ENCODE data around the gene AEBP1.
A peak's percentile ranks its signal among the peaks of the same experiment; 100 is the strongest.

The AEBP1 gene

DNA sequence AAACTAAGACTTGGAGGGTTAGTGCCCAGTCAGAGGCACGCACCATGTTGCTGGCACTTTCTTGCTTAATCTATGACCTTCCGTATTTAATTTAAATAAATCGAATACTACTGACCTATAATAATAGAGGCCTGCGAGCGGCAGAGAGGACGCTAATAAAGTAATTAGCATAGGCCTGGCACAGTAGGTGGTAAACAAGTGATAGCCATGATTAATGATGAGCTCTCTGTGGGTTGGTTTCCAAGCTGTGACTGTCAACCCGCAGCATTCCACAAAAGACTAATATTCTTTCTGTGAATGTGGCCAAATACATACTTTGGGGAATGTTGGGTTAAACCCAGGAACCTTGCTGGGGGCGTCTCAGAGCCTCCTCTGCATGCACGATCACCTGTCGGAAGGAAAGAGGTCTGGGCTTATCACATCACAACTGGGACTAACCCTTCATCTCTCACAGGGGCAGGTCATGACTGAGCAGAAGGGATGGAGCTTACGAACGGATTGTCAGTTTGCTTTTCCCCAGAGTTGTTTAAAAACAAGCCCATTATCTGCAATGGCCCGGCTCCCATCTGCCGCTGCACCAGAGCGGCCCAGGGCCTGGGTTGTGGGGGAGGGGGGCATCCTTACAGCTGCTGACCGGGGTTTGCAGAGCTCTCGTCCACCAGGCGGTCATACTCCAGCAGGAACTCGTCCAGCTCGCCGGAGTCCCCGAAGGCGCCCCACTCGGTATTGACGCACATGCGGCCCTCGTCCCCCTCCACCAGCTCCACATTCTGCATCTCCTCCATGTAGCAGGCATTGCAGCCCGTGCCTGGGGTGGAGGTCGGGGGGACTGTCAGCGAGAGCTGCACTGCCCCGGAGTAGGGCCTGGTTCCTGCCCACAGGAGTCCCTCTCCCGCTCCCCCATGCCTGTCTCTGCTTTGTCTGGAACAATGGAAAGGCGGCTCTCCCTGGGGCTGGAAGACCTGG lies 43.2 kb downstream of the AEBP1 start:
- Histone ChIP-seq H3K9ac (ENCODE audit: low read length) (no peak overlapping the region), H3K27me3 (ENCODE audit: insufficient read depth, low read length, poor library complexity) (no peaks in the 10 kb centered on the region), H3K4me3 (ENCODE audit: low read length) (no peak overlapping the region), H3K4me2 (ENCODE audit: low read length) (no peak overlapping the region), H2BK5ac (ENCODE audit: low read length) (no peak overlapping the region), H3K79me2 (ENCODE audit: control insufficient read depth, insufficient read depth, low read length) (no peaks in the 10 kb centered on the region), H3K79me1 (ENCODE audit: low read length) (no peaks in the 10 kb centered on the region), H2AK5ac (ENCODE audit: low read length) (no peak overlapping the region), H3K56ac (ENCODE audit: low read length) (no peak overlapping the region), H3K36me3 (ENCODE audit: control insufficient read depth, insufficient read depth, low read length) (no peaks in the 10 kb centered on the region), H3K23ac (ENCODE audit: low read length) (no peak overlapping the region), H2BK15ac (replicated peaks; ENCODE audit: low read depth) (no peak overlapping the region), H3K18ac (ENCODE audit: low read length) (no peak overlapping the region), H2BK120ac (ENCODE audit: low read depth, low read length) (no peak overlapping the region), H4K5ac (ENCODE audit: low read length) (no peak overlapping the region), H3K4ac (ENCODE audit: low read depth, low read length) (no peak overlapping the region), H3K4me1 (ENCODE audit: control insufficient read depth, low read depth, low read length) (no peaks in the 10 kb centered on the region), H3K27ac (ENCODE audit: low read depth, low read length) (no peak overlapping the region), H4K8ac (ENCODE audit: low read depth, low read length) (no peak overlapping the region)
- no CpG with 5 or more reads among the region's 33 CpGs for WGBS (ENCODE audit: extremely low coverage, insufficient coverage, low lambda C conversion rate)
- DNase-seq = peak; percentile 35

DNA sequence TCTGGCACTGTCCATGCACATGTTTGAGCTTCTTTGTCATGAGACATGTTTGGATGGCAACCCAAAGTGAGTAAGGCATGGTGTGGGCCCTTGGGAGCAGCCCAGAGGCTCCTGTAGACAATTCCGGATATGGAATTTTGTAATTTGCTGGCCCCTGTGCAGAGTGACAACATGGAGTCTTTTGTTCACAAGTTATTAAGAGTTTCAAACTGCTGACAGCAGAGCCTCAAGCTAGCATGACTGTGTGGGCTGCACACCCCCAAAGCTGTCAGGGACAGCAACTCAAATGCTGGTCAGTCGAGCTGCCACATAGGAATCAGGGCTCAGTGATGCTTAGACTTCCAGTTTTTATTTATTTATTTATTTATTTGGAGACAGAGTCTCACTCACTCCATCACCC lies 44.0 kb downstream of the AEBP1 start:
- Histone ChIP-seq H3K4me1 (ENCODE audit: control insufficient read depth, low read depth, low read length) (no peaks in the 10 kb centered on the region), H3K4ac (ENCODE audit: low read depth, low read length) (no peak overlapping the region), H2BK5ac (ENCODE audit: low read length) (no peak overlapping the region), H3K56ac (ENCODE audit: low read length) (no peak overlapping the region), H3K23ac (ENCODE audit: low read length) (no peak overlapping the region), H3K4me2 (ENCODE audit: low read length) (no peak overlapping the region), H3K79me2 (ENCODE audit: control insufficient read depth, insufficient read depth, low read length) (no peaks in the 10 kb centered on the region), H2BK120ac (ENCODE audit: low read depth, low read length) (no peak overlapping the region), H3K4me3 (ENCODE audit: low read length) (no peak overlapping the region), H2AK5ac (ENCODE audit: low read length) (no peak overlapping the region), H2BK15ac (replicated peaks; ENCODE audit: low read depth) (no peak overlapping the region), H3K79me1 (ENCODE audit: low read length) (no peaks in the 10 kb centered on the region), H3K27me3 (ENCODE audit: insufficient read depth, low read length, poor library complexity) (no peaks in the 10 kb centered on the region), H3K27ac (ENCODE audit: low read depth, low read length) (no peak overlapping the region), H4K5ac (ENCODE audit: low read length) (no peak overlapping the region), H4K8ac (ENCODE audit: low read depth, low read length) (no peak overlapping the region), H3K18ac (ENCODE audit: low read length) (no peak overlapping the region), H3K36me3 (ENCODE audit: control insufficient read depth, insufficient read depth, low read length) (no peaks in the 10 kb centered on the region), H3K9ac (ENCODE audit: low read length) (no peak overlapping the region)
- DNase-seq = no peak
- WGBS (ENCODE audit: extremely low coverage, insufficient coverage, low lambda C conversion rate) = no CpG with 5 or more reads among the region's 2 CpGs

DNA sequence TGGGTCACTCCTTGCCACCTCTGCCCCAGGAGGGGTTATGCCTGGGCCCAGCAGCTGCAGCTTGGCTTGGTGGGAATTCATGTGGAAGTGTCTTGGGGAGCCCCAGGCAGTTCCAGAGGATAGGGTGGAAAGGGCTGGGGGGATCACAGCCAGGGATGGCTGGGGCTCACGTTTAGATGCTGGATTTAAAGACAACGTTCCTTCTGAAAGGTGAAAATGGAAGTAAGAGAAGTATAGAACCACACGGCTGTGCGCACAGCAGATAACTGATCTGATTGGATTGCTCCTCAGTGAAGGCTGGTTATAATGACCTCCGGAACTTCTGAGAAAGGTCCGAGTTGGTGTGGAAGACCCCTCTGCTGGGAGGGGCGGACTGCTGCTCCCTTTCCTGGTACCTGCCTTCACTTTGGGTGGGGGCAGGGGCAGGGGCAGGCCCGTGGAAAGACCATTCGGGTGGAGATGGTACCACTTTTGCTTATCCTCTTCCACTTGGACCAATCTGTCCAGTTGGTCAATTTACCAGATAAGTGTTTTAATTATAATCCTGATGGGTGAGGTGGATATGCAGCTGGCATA lies 44.9 kb downstream of the AEBP1 start:
- Histone ChIP-seq H3K56ac (ENCODE audit: low read length) (no peak overlapping the region), H3K27me3 (ENCODE audit: insufficient read depth, low read length, poor library complexity) (no peaks in the 10 kb centered on the region), H3K79me1 (ENCODE audit: low read length) (no peaks in the 10 kb centered on the region), H2AK5ac (ENCODE audit: low read length) (no peak overlapping the region), H2BK15ac (replicated peaks; ENCODE audit: low read depth) (no peak overlapping the region), H3K4me1 (ENCODE audit: control insufficient read depth, low read depth, low read length) (no peaks in the 10 kb centered on the region), H3K36me3 (ENCODE audit: control insufficient read depth, insufficient read depth, low read length) (no peaks in the 10 kb centered on the region), H4K8ac (ENCODE audit: low read depth, low read length) (no peak overlapping the region), H3K4me2 (ENCODE audit: low read length) (no peak overlapping the region), H3K9ac (ENCODE audit: low read length) (no peak overlapping the region), H3K23ac (ENCODE audit: low read length) (no peak overlapping the region), H2BK5ac (ENCODE audit: low read length) (no peak overlapping the region), H3K4ac (ENCODE audit: low read depth, low read length) (no peak overlapping the region), H3K27ac (ENCODE audit: low read depth, low read length) (no peak overlapping the region), H3K79me2 (ENCODE audit: control insufficient read depth, insufficient read depth, low read length) (no peaks in the 10 kb centered on the region), H4K5ac (ENCODE audit: low read length) (no peak overlapping the region), H2BK120ac (ENCODE audit: low read depth, low read length) (no peak overlapping the region), H3K18ac (ENCODE audit: low read length) (no peak overlapping the region), H3K4me3 (ENCODE audit: low read length) (no peak overlapping the region)
- no CpG with 5 or more reads among the region's 9 CpGs for WGBS (ENCODE audit: extremely low coverage, insufficient coverage, low lambda C conversion rate)
- DNase-seq = no peak

DNA sequence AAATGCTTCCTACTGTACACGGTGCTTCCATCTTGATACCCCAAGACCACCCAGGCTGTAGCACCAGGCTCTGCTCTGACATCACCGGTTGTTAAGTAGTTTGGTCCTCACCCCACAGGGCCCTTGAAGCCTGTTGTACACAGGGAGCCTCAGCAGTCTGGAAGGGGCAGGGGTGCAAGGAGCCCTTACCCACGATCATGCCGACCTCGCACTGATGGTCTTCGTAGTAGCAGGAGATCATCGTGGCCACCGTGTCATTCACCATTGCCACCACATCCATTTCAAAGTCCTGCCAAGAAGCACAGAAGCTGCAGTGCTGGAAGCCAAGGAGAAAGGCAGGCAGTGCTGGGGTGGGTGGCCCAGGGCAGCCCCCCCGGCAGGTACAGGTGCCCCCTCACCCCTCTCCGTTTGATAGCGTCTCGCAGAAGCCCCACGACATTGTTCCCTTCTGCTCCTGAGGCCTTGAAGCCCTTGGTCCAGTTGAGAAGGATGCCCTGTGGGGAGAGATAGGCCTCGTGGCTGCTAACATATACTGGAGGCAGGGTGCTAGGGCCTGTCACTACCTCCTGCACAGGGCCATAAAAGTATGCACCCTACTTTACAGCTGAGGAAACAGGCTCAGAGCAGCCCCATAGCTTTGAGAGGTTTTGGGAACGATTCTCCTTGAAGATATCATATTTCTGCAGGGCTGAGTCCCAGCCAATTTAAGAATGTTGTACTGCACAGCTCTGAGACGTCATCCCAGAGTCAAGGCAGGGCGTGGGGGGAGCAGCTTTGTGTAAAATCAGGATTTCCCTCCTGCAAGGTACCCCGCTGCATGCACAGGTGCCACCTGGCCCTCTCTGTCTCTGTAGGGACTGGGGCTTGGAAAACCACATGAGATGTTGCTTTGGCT lies 45.7 kb downstream of the AEBP1 start:
- no peak overlapping the region for H3K23ac ChIP-seq (ENCODE audit: low read length)
- H3K56ac ChIP-seq (ENCODE audit: low read length) = no peak overlapping the region
- H2BK5ac ChIP-seq (ENCODE audit: low read length) = no peak overlapping the region
- no peak overlapping the region for H3K4me2 ChIP-seq (ENCODE audit: low read length)
- no peaks in the 10 kb centered on the region for H3K36me3 ChIP-seq (ENCODE audit: control insufficient read depth, insufficient read depth, low read length)
- H3K79me1 ChIP-seq (ENCODE audit: low read length) = no peaks in the 10 kb centered on the region
- H3K18ac ChIP-seq (ENCODE audit: low read length) = no peak overlapping the region
- H3K4ac ChIP-seq (ENCODE audit: low read depth, low read length) = no peak overlapping the region
- H3K27me3 ChIP-seq (ENCODE audit: insufficient read depth, low read length, poor library complexity) = no peaks in the 10 kb centered on the region
- DNase-seq = no peak
- H2AK5ac ChIP-seq (ENCODE audit: low read length) = no peak overlapping the region
- H3K4me1 ChIP-seq (ENCODE audit: control insufficient read depth, low read depth, low read length) = no peaks in the 10 kb centered on the region
- H4K8ac ChIP-seq (ENCODE audit: low read depth, low read length) = no peak overlapping the region
- no peaks in the 10 kb centered on the region for H3K79me2 ChIP-seq (ENCODE audit: control insufficient read depth, insufficient read depth, low read length)
- H3K27ac ChIP-seq (ENCODE audit: low read depth, low read length) = no peak overlapping the region
- no peak overlapping the region for H4K5ac ChIP-seq (ENCODE audit: low read length)
- H2BK120ac ChIP-seq (ENCODE audit: low read depth, low read length) = no peak overlapping the region
- H3K4me3 ChIP-seq (ENCODE audit: low read length) = no peak overlapping the region
- WGBS (ENCODE audit: extremely low coverage, insufficient coverage, low lambda C conversion rate) = no CpG with 5 or more reads among the region's 18 CpGs
- H3K9ac ChIP-seq (ENCODE audit: low read length) = no peak overlapping the region
- H2BK15ac ChIP-seq (replicated peaks; ENCODE audit: low read depth) = no peak overlapping the region

DNA sequence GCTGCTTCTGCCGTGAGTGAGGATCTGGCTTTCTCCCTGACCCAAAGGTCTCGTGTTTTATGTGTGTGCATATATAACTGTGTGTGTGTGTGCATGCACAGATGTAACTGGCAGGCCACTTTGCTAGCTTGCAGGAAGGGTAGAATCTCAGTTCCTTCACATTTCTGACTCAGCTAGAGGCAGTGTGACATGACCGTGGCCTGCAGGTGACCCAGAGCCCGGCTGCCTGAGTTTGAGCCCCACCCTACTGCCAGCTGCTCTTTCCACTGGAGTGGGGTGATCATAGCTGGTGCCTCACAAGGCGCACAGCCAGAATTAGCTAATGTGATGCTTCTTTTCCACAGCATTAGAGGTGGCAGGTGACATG lies 46.3 kb downstream of the AEBP1 start:
- Histone ChIP-seq H3K56ac (ENCODE audit: low read length) (no peak overlapping the region), H3K9ac (ENCODE audit: low read length) (no peak overlapping the region), H3K4ac (ENCODE audit: low read depth, low read length) (no peak overlapping the region), H3K79me2 (ENCODE audit: control insufficient read depth, insufficient read depth, low read length) (no peaks in the 10 kb centered on the region), H2BK120ac (ENCODE audit: low read depth, low read length) (no peak overlapping the region), H2BK5ac (ENCODE audit: low read length) (no peak overlapping the region), H3K79me1 (ENCODE audit: low read length) (no peaks in the 10 kb centered on the region), H4K5ac (ENCODE audit: low read length) (no peak overlapping the region), H2BK15ac (replicated peaks; ENCODE audit: low read depth) (no peak overlapping the region), H2AK5ac (ENCODE audit: low read length) (no peak overlapping the region), H3K18ac (ENCODE audit: low read length) (no peak overlapping the region), H3K4me3 (ENCODE audit: low read length) (no peak overlapping the region), H4K8ac (ENCODE audit: low read depth, low read length) (no peak overlapping the region), H3K4me2 (ENCODE audit: low read length) (no peak overlapping the region), H3K23ac (ENCODE audit: low read length) (no peak overlapping the region), H3K27ac (ENCODE audit: low read depth, low read length) (no peak overlapping the region), H3K36me3 (ENCODE audit: control insufficient read depth, insufficient read depth, low read length) (no peaks in the 10 kb centered on the region), H3K4me1 (ENCODE audit: control insufficient read depth, low read depth, low read length) (no peaks in the 10 kb centered on the region), H3K27me3 (ENCODE audit: insufficient read depth, low read length, poor library complexity) (no peaks in the 10 kb centered on the region)
- WGBS (ENCODE audit: extremely low coverage, insufficient coverage, low lambda C conversion rate) = no CpG with 5 or more reads among the region's 5 CpGs
- no peak for DNase-seq

Data from mesendoderm (in vitro differentiated cells).